ENCODE measurements around the gene CCDC136.

The CCDC136 gene

GRCh38 chr7:128842674-128843641 lies 51.2 kb downstream of the CCDC136 start:
- no peak overlapping the region for H3K4me3 ChIP-seq (ENCODE audit: low read length)
- no peaks in the 10 kb centered on the region for H3K79me2 ChIP-seq (ENCODE audit: control insufficient read depth, low read length)
- no peak for TF ChIP-seq EZH2phosphoT487 (IDR thresholded peaks at IDR 0.05; ENCODE audit: borderline replicate concordance, low read length)
- TF ChIP-seq CTCF (IDR thresholded peaks at IDR 0.05; ENCODE audit: low read depth, low read length, poor library complexity, severe bottlenecking) = no peak
- H3K9me2 ChIP-seq (replicated peaks; ENCODE audit: control insufficient read depth, low read length) = no peaks in the 10 kb centered on the region
- no peaks in the 10 kb centered on the region for H3K27me3 ChIP-seq (ENCODE audit: control insufficient read depth, low read length)
- no peaks in the 10 kb centered on the region for H4K20me1 ChIP-seq (ENCODE audit: control insufficient read depth, insufficient read depth, low read depth, low read length)
- no peak overlapping the region; the same call in 1 of the 2 replicates for H3K4me2 ChIP-seq (ENCODE audit: low read length)
- no peaks in the 10 kb centered on the region for H3F3A ChIP-seq (ENCODE audit: control insufficient read depth, insufficient read depth)
- H3K9me3 ChIP-seq (ENCODE audit: control insufficient read depth, insufficient read depth, low read length) = no peaks in the 10 kb centered on the region
- H3K27ac ChIP-seq (ENCODE audit: low read depth, low read length) = no peak overlapping the region
- H3K36me3 ChIP-seq (ENCODE audit: control insufficient read depth, low read length) = no peaks in the 10 kb centered on the region
- peaks cover 17% of the 10 kb centered on the region for H3K4me1 ChIP-seq (ENCODE audit: control insufficient read depth, low read length)

- peaks cover 17% of the 10 kb centered on the region for H3K4me1 ChIP-seq (ENCODE audit: control insufficient read depth, low read length)
- TF ChIP-seq CTCF (IDR thresholded peaks at IDR 0.05; ENCODE audit: low read depth, low read length, poor library complexity, severe bottlenecking) (no peak), EZH2phosphoT487 (IDR thresholded peaks at IDR 0.05; ENCODE audit: borderline replicate concordance, low read length) (no peak)
- no peaks in the 10 kb centered on the region for H3F3A ChIP-seq (ENCODE audit: control insufficient read depth, insufficient read depth)
- H3K27me3 ChIP-seq (ENCODE audit: control insufficient read depth, low read length) = no peaks in the 10 kb centered on the region
- no peaks in the 10 kb centered on the region for H3K79me2 ChIP-seq (ENCODE audit: control insufficient read depth, low read length)
- no peaks in the 10 kb centered on the region for H3K36me3 ChIP-seq (ENCODE audit: control insufficient read depth, low read length)
- H3K9me3 ChIP-seq (ENCODE audit: control insufficient read depth, insufficient read depth, low read length) = no peaks in the 10 kb centered on the region
- H4K20me1 ChIP-seq (ENCODE audit: control insufficient read depth, insufficient read depth, low read depth, low read length) = no peaks in the 10 kb centered on the region
- no peak overlapping the region for H3K4me2 ChIP-seq (ENCODE audit: low read length)
- no peak overlapping the region for H3K4me3 ChIP-seq (ENCODE audit: low read length)
- H3K9me2 ChIP-seq (replicated peaks; ENCODE audit: control insufficient read depth, low read length) = no peaks in the 10 kb centered on the region
- no peak overlapping the region for H3K27ac ChIP-seq (ENCODE audit: low read depth, low read length)
These were observed 52.3 kb downstream of the CCDC136 start for GRCh38 chr7:128843938-128844621.

- H3K27me3 ChIP-seq (ENCODE audit: control insufficient read depth, low read length) = no peaks in the 10 kb centered on the region
- TF ChIP-seq CTCF (IDR thresholded peaks at IDR 0.05; ENCODE audit: low read depth, low read length, poor library complexity, severe bottlenecking) = no peak
- TF ChIP-seq EZH2phosphoT487 (IDR thresholded peaks at IDR 0.05; ENCODE audit: borderline replicate concordance, low read length) = no peak
- H3F3A ChIP-seq (ENCODE audit: control insufficient read depth, insufficient read depth) = no peaks in the 10 kb centered on the region
- no peaks in the 10 kb centered on the region for H4K20me1 ChIP-seq (ENCODE audit: control insufficient read depth, insufficient read depth, low read depth, low read length)
- no peaks in the 10 kb centered on the region for H3K9me2 ChIP-seq (replicated peaks; ENCODE audit: control insufficient read depth, low read length)
- H3K9me3 ChIP-seq (ENCODE audit: control insufficient read depth, insufficient read depth, low read length) = no peaks in the 10 kb centered on the region
- H3K4me3 ChIP-seq (ENCODE audit: low read length) = no peak overlapping the region
- H3K4me2 ChIP-seq (ENCODE audit: low read length) = no peak overlapping the region
- no peak overlapping the region for H3K27ac ChIP-seq (ENCODE audit: low read depth, low read length)
- H3K36me3 ChIP-seq (ENCODE audit: control insufficient read depth, low read length) = no peaks in the 10 kb centered on the region
- no peaks in the 10 kb centered on the region for H3K79me2 ChIP-seq (ENCODE audit: control insufficient read depth, low read length)
- peaks cover 17% of the 10 kb centered on the region for H3K4me1 ChIP-seq (ENCODE audit: control insufficient read depth, low read length)
These were observed 53.1 kb downstream of the CCDC136 start for GRCh38 chr7:128844777-128845311.
